GM11168 (cell line): ENCODE measurements around the gene FAM124A.

Experiments used
- in situ Hi-C: fragments of 300-500 bp; cut with MboI; formaldehyde crosslinking; loops from one replicate; pipeline ENCODE4 v1.12.0; 2022; ENCODE audit warnings: low sequenced_read_pairs; ENCODE audit not compliant: unreplicated experiment

Gene FAM124A

GRCh38 chr13:51262501-51263211, 40.5 kb downstream of the FAM124A start:
- in situ Hi-C loops: no loop called here

GRCh38 chr13:51266642-51267041, 44.4 kb downstream of the FAM124A start:
- in situ Hi-C loops: no loop called here

- in situ Hi-C loops: no loop called here
Measured at GRCh38 chr13:51267622-51268021, 45.4 kb downstream of the FAM124A start.

GRCh38 chr13:51269039-51269438, 46.8 kb downstream of the FAM124A start:
- in situ Hi-C loops: no loop called here

- in situ Hi-C loops: no loop called here
Measured at GRCh38 chr13:51270623-51271415, 48.6 kb downstream of the FAM124A start.

GRCh38 chr13:51271528-51272085, 49.4 kb downstream of the FAM124A start:
- in situ Hi-C loops: no loop called here

- in situ Hi-C loops: loop anchor here (25.0 kb wide), 1 partner anchor 138 kb away; no protein-coding TSS in a partner anchor
Measured at GRCh38 chr13:51275101-51275500, 52.9 kb downstream of the FAM124A start.

GRCh38 chr13:51276636-51277035, 54.4 kb downstream of the FAM124A start:
- in situ Hi-C loops: loop anchor here (25.0 kb wide), 1 partner anchor 139 kb away; no protein-coding TSS in a partner anchor

GRCh38 chr13:51277928-51278327, 55.7 kb downstream of the FAM124A start:
- in situ Hi-C loops: loop anchor here (25.0 kb wide), 1 partner anchor 141 kb away; no protein-coding TSS in a partner anchor

- in situ Hi-C loops: loop anchor here (25.0 kb wide), 1 partner anchor 141 kb away; no protein-coding TSS in a partner anchor
Measured at GRCh38 chr13:51278426-51279130, 56.4 kb downstream of the FAM124A start.

- in situ Hi-C loops: loop anchor here (25.0 kb wide), 1 partner anchor 143 kb away; no protein-coding TSS in a partner anchor
Measured at GRCh38 chr13:51280379-51280940, 58.3 kb downstream of the FAM124A start.

- in situ Hi-C loops: loop anchor here (25.0 kb wide), 1 partner anchor 145 kb away; no protein-coding TSS in a partner anchor
Measured at GRCh38 chr13:51282322-51282721, 60.1 kb downstream of the FAM124A start.

GRCh38 chr13:51282923-51283322, 60.7 kb downstream of the FAM124A start:
- in situ Hi-C loops: loop anchor here (25.0 kb wide), 1 partner anchor 146 kb away; no protein-coding TSS in a partner anchor

GRCh38 chr13:51283371-51283770, 61.2 kb downstream of the FAM124A start:
- in situ Hi-C loops: loop anchor here (25.0 kb wide), 1 partner anchor 146 kb away; no protein-coding TSS in a partner anchor

GRCh38 chr13:51284339-51284738, 62.1 kb downstream of the FAM124A start:
- in situ Hi-C loops: loop anchor here (25.0 kb wide), 1 partner anchor 147 kb away; no protein-coding TSS in a partner anchor

- in situ Hi-C loops: loop anchor here (25.0 kb wide), 1 partner anchor 149 kb away; no protein-coding TSS in a partner anchor
Measured at GRCh38 chr13:51286135-51287002, 64.2 kb downstream of the FAM124A start.

GRCh38 chr13:51287758-51288157, 65.6 kb downstream of the FAM124A start:
- in situ Hi-C loops: loop anchor here (25.0 kb wide), 1 partner anchor 150 kb away; no protein-coding TSS in a partner anchor

- in situ Hi-C loops: loop anchor here (25.0 kb wide), 1 partner anchor 151 kb away; no protein-coding TSS in a partner anchor
Measured at GRCh38 chr13:51288254-51288653, 66.1 kb downstream of the FAM124A start.
